HCT116 (cell line): ENCODE results near the gene TPGS1. TPM values are rescaled to one million over a fixed set of nuclear protein-coding genes. Genes with fewer than 3 reads are reported as not detected.

Experiments
- ATAC-seq: fragments of 200-7000 bp; cut with Tn5 transposase; 2 replicates; pipeline ENCODE4 v1.9.1; 2020; ENCODE audit warnings: mild to moderate bottlenecking, moderate library complexity
- BruUV-seq: library from RNA; stranded (reverse); fragments of 400-500 nt; replicated peaks from 2 replicates; lab custom pipeline; 2021; lab: Mats Ljungman, UMichigan
- CTCF ChIA-PET: fragments of 300-600 bp; sonication (Branson Sonifier 250); formaldehyde crosslinking; loops from one replicate; lab custom pipeline; 2021; ENCODE audit warnings: antibody characterized with exemption; lab: Charles Lee
- POLR2A ChIA-PET: fragments of 300-600, 350-600 bp; sonication (Branson Sonifier 250); formaldehyde crosslinking; loops from one replicate; lab custom pipeline; 2021; ENCODE audit warnings: antibody characterized with exemption; lab: Charles Lee
- RAD21 ChIA-PET, 2 experiments: fragments of 300-600 bp; sonication (Branson Sonifier 250); formaldehyde crosslinking; loops; one replicate each; lab custom pipeline; 2023; ENCODE audit warnings: low total read pairs in 2 of 2; ENCODE audit not compliant: uncharacterized antibody in 2 of 2, unreplicated experiment in 2 of 2, low non-redundant PET in 1 of 2; lab: Charles Lee
- DNase-seq: peaks from one replicate; pipeline ENCODE4 v3.0.0-alpha.2; 2010; ENCODE audit warnings: low read depth, low spot score
- H2AFZ ChIP-seq: fragments of 200-600 bp; shearing (Covaris generic), sonication (generic); 2 replicates; pipeline ENCODE4 v1.6.1; 2017; ENCODE audit warnings: low read depth, mixed run types, mixed read lengths, antibody characterized with exemption, low read length; ENCODE audit not compliant: poor library complexity, severe bottlenecking
- H3K27ac ChIP-seq: 2 replicates; pipeline ENCODE4 v1.5.1; 2012; ENCODE audit warnings: low read depth, low read length
- H3K27me3 ChIP-seq: fragments of 200-600 bp; sonication (generic); 2 replicates; pipeline ENCODE4 v1.6.1; 2016; ENCODE audit warnings: mixed run types, low read length, mixed read lengths; ENCODE audit not compliant: insufficient read depth
- H3K36me3 ChIP-seq, 2 experiments: fragments of 200-500 bp in 1 of 2; fragments of 200-600 bp in 1 of 2; sonication (Bioruptor generic) in 1 of 2; sonication (generic) in 1 of 2; 2 replicates each; pipeline versions ENCODE4 v1.5.1 to v1.6.1; 2014 to 2016; ENCODE audit warnings: low read length in 2 of 2, inconsistent platforms in 1 of 2, mixed read lengths in 1 of 2, mixed run types in 1 of 2; ENCODE audit not compliant: insufficient read depth in 2 of 2, control insufficient read depth in 1 of 2
- H3K4me1 ChIP-seq, 2 experiments: fragments of 200-600 bp in 1 of 2; sonication (generic) in 1 of 2; 2 replicates each; pipeline versions ENCODE4 v1.5.1 to v1.6.1; 2012 to 2017; ENCODE audit warnings: low read length in 2 of 2, inconsistent platforms in 1 of 2, mild to moderate bottlenecking in 1 of 2, mixed read lengths in 1 of 2, mixed run types in 1 of 2, moderate library complexity in 1 of 2; ENCODE audit not compliant: insufficient read depth in 2 of 2, control insufficient read depth in 1 of 2
- H3K4me2 ChIP-seq: fragments of 200-600 bp; sonication (generic); 2 replicates; pipeline ENCODE4 v1.6.1; 2017; ENCODE audit warnings: mixed run types, low read length, mixed read lengths
- H3K4me3 ChIP-seq, 2 experiments: fragments of 200-600 bp in 1 of 2; sonication (generic) in 1 of 2; replicated peaks in 1 of 2; 2 replicates each; pipeline ENCODE4 v1.5.1; 2011 to 2016; ENCODE audit warnings: low read length in 2 of 2, control low read depth in 1 of 2, low read depth in 1 of 2, mild to moderate bottlenecking in 1 of 2, mixed read lengths in 1 of 2, mixed run types in 1 of 2
- H3K79me2 ChIP-seq: fragments of 200-600 bp; sonication (generic); 2 replicates; pipeline ENCODE4 v1.6.1; 2017; ENCODE audit warnings: mild to moderate bottlenecking, mixed run types, low read length, moderate library complexity, mixed read lengths; ENCODE audit not compliant: insufficient read depth
- H3K9ac ChIP-seq: fragments of 200-600 bp; sonication (generic); 2 replicates; pipeline ENCODE4 v1.6.1; 2016; ENCODE audit warnings: low read length, mixed read lengths
- H3K9me2 ChIP-seq: fragments of 200-600 bp; sonication (generic), shearing (Covaris generic); 2 replicates; pipeline ENCODE4 v1.6.1; 2017; ENCODE audit warnings: mixed run types, mild to moderate bottlenecking, moderate library complexity; ENCODE audit not compliant: insufficient read depth
- H3K9me3 ChIP-seq, 2 experiments: fragments of 200-500 bp in 1 of 2; fragments of 200-600 bp in 1 of 2; sonication (Bioruptor generic) in 1 of 2; sonication (generic) in 1 of 2; 2 replicates each; pipeline ENCODE4 v1.6.1; 2014 to 2017; ENCODE audit warnings: low read length in 2 of 2, mixed read lengths in 2 of 2, inconsistent platforms in 1 of 2, low read depth in 1 of 2, mild to moderate bottlenecking in 1 of 2, mixed run types in 1 of 2, moderate library complexity in 1 of 2; ENCODE audit not compliant: control insufficient read depth in 1 of 2, insufficient read depth in 1 of 2
- H4K20me1 ChIP-seq: fragments of 200-600 bp; sonication (generic), shearing (Covaris generic); 2 replicates; pipeline ENCODE4 v1.6.1; 2017; ENCODE audit warnings: mixed run types, mild to moderate bottlenecking, moderate library complexity; ENCODE audit not compliant: insufficient read depth
- CEBPB ChIP-seq: IDR thresholded peaks from 2 replicates; pipeline ENCODE4 v1.6.1; 2012; ENCODE audit warnings: low read depth
- EGR1 ChIP-seq: IDR thresholded peaks from 2 replicates; pipeline ENCODE4 v1.6.1; 2012; ENCODE audit warnings: low read depth
- ELF1 ChIP-seq: IDR thresholded peaks from 2 replicates; pipeline ENCODE4 v1.6.1; 2012; ENCODE audit warnings: low read depth, borderline replicate concordance
- EZH2phosphoT487 ChIP-seq: fragments of 200-600 bp; IDR thresholded peaks from 2 replicates; pipeline ENCODE4 v1.6.1; 2018; ENCODE audit warnings: antibody characterized with exemption, borderline replicate concordance
- FOSL1 ChIP-seq: IDR thresholded peaks from 2 replicates; pipeline ENCODE4 v1.6.1; 2012; ENCODE audit warnings: low read depth
- POLR2A ChIP-seq: IDR thresholded peaks from 2 replicates; pipeline ENCODE4 v1.7.0; 2011; ENCODE audit warnings: borderline replicate concordance; ENCODE audit not compliant: insufficient read depth, insufficient read length; ENCODE audit errors: extremely low read depth
- REST ChIP-seq: IDR thresholded peaks from 2 replicates; pipeline ENCODE4 v1.6.1; 2012; ENCODE audit warnings: low read depth
- SIN3A ChIP-seq: IDR thresholded peaks from 2 replicates; pipeline ENCODE4 v1.6.1; 2012; ENCODE audit warnings: low read depth
- ZBTB33 ChIP-seq: IDR thresholded peaks from 2 replicates; pipeline ENCODE4 v1.6.1; 2011; ENCODE audit warnings: mild to moderate bottlenecking, low read length, moderate library complexity; ENCODE audit not compliant: insufficient replicate concordance; ENCODE audit errors: extremely low read depth
- ZFX ChIP-seq: fragments of 450-650 bp; IDR thresholded peaks from 2 replicates; pipeline ENCODE4 v1.6.1; 2017
- ZNF274 ChIP-seq: fragments of 200-500 bp; sonication (Bioruptor generic); IDR thresholded peaks from 2 replicates; pipeline ENCODE4 v1.6.1; 2014; ENCODE audit warnings: mild to moderate bottlenecking, low read depth, low read length, inconsistent platforms
- intact Hi-C: fragments of 100-400 bp; cut with micrococcal nuclease; formaldehyde crosslinking; loops from 2 replicates; pipeline ENCODE4 v1.10.0; 2022
- total RNA-seq: library from RNA; stranded (reverse); gene quantifications from one replicate; pipeline ENCODE4 v1.2.1, GENCODE V29; 2021; ENCODE audit not compliant: unreplicated experiment

TPGS1 gene
- total RNA-seq, 1 experiment from 2014 or later = 19.1 TPM

GRCh38 chr19:497869-498510 is 9.3 kb upstream of the TPGS1 start:
- no TSS peak for BruUV-seq
- H2AFZ ChIP-seq = no peak overlapping the region
- intact Hi-C loops = no loop called here
- no peaks in the 10 kb centered on the region for H3K79me2 ChIP-seq
- no peak overlapping the region for H3K27ac ChIP-seq
- no peaks in the 10 kb centered on the region; a peak in 1 of 4 replicates for H3K9me3 ChIP-seq
- ChIA-PET CTCF (interaction anchor here (1.0 to 1.1 kb wide), 2 partner anchors 8 to 13 kb away, joined by 3 to 4 read pairs; no protein-coding TSS in a partner anchor), RAD21 (no interaction called here), POLR2A (interaction anchor here (1.0 kb wide), 1 partner anchor 9 kb away, joined by 3 read pairs; no protein-coding TSS in a partner anchor)
- H3K4me1 ChIP-seq = peaks cover 2 to 10% of the 10 kb centered on the region in 2 experiments; a peak in 3 of 4 replicates
- no peak overlapping the region for H3K4me3 ChIP-seq
- peak; percentile 20; the same call in 1 of the 2 replicates for ATAC-seq
- H3K9me2 ChIP-seq = no peaks in the 10 kb centered on the region
- no peaks in the 10 kb centered on the region for H4K20me1 ChIP-seq
- no peaks in the 10 kb centered on the region for H3K36me3 ChIP-seq
- no peaks in the 10 kb centered on the region for H3K27me3 ChIP-seq
- H3K9ac ChIP-seq = no peak overlapping the region
- H3K4me2 ChIP-seq = no peak overlapping the region
- no peak for TF ChIP-seq SIN3A
- TF ChIP-seq EGR1 = no peak
- TF ChIP-seq ZFX = 0 out of 2 replicates have a peak, but pooled peaks have one; percentile 6
- TF ChIP-seq ZBTB33 = no peak
- no peak for TF ChIP-seq POLR2A
- no peak for TF ChIP-seq EZH2phosphoT487
- TF ChIP-seq, all 23 proteins: peak for 1
- no peak for DNase-seq

- no peak for ATAC-seq
- CTCF ChIA-PET = interaction anchor here (1.0 to 1.1 kb wide), 2 partner anchors 8 to 12 kb away, joined by 3 to 4 read pairs; no protein-coding TSS in a partner anchor
- BruUV-seq = no TSS peak
- H2AFZ ChIP-seq = no peak overlapping the region
- DNase-seq = no peak
- H3K27me3 ChIP-seq = no peaks in the 10 kb centered on the region
- no peaks in the 10 kb centered on the region for H3K79me2 ChIP-seq
- no peaks in the 10 kb centered on the region for H3K9me2 ChIP-seq
- H3K9me3 ChIP-seq = no peaks in the 10 kb centered on the region
- H3K27ac ChIP-seq = no peak overlapping the region
- no peaks in the 10 kb centered on the region for H4K20me1 ChIP-seq
- no peak overlapping the region for H3K4me3 ChIP-seq
- H3K36me3 ChIP-seq = no peaks in the 10 kb centered on the region
- POLR2A ChIA-PET = interaction anchor here (1.0 kb wide), 1 partner anchor 8 kb away, joined by 3 read pairs; no protein-coding TSS in a partner anchor
- no peak overlapping the region for H3K4me2 ChIP-seq
- no peak overlapping the region for H3K9ac ChIP-seq
- RAD21 ChIA-PET = no interaction called here
- peaks cover 2 to 10% of the 10 kb centered on the region in 2 experiments; a peak in 3 of 4 replicates for H3K4me1 ChIP-seq
- intact Hi-C loops = no loop called here
- TF ChIP-seq ZBTB33 (no peak), REST (no peak), FOSL1 (no peak), ELF1 (no peak), CEBPB (no peak), ZFX (no peak), ZNF274 (no peak), EGR1 (no peak)
These were observed 8.8 kb upstream of the TPGS1 start for GRCh38 chr19:498511-498891.
